ENCODE data around the gene AVPR2. TPM values are rescaled to one million over a fixed set of nuclear protein-coding genes. Genes with fewer than 3 reads are reported as not detected.

AVPR2 gene
- total RNA-seq, 2 donors from 2014 or later = not detected

DNA sequence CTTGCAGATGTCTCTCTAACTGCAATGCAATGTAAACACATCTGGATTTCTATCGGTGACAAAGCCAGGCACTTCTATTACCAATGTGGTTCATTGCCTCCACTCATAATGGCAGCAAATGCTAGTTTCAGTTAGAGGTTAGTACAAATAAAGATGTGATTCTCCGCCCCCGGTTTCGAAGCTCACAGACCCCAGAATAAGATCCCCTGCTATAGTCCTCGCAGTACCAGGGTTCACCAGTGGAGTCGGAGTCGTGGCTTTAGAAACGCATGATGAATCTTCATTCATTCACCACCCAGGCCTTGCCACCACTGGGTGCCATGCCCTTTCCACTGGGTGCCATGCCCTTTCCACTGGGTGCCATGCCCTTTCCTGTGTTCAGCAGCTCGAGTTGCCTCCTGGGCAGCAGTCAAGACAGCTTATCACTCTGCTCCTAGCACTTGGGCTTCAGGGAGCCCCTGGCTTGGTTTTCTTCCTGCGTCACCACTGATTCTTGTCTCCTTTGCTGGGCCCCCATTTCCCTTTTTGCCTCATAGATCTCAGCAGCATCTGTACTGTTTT, 33.8 kb downstream of the AVPR2 start:
- no peak for DNase-seq
- TF ChIP-seq, protein P1, sequence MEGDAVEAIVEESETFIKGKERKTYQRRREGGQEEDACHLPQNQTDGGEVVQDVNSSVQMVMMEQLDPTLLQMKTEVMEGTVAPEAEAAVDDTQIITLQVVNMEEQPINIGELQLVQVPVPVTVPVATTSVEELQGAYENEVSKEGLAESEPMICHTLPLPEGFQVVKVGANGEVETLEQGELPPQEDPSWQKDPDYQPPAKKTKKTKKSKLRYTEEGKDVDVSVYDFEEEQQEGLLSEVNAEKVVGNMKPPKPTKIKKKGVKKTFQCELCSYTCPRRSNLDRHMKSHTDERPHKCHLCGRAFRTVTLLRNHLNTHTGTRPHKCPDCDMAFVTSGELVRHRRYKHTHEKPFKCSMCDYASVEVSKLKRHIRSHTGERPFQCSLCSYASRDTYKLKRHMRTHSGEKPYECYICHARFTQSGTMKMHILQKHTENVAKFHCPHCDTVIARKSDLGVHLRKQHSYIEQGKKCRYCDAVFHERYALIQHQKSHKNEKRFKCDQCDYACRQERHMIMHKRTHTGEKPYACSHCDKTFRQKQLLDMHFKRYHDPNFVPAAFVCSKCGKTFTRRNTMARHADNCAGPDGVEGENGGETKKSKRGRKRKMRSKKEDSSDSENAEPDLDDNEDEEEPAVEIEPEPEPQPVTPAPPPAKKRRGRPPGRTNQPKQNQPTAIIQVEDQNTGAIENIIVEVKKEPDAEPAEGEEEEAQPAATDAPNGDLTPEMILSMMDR (conservative IDR thresholded peaks at IDR 0.05) = peak; percentile 21
- Histone ChIP-seq H3K4me1 (ENCODE audit: control insufficient read depth, insufficient read depth, low read length) (no peaks in the 10 kb centered on the region), H3K27ac (ENCODE audit: low read depth, low read length) (no peak overlapping the region), H3K9me3 (ENCODE audit: control insufficient read depth, low read length) (no peaks in the 10 kb centered on the region), H3K27me3 (ENCODE audit: control insufficient read depth, insufficient read depth, low read length, poor library complexity, severe bottlenecking) (no peaks in the 10 kb centered on the region), H3K4me3 (ENCODE audit: low read length) (no peak overlapping the region), H3K9ac (ENCODE audit: extremely low read depth, low read length, poor library complexity, severe bottlenecking) (no peak overlapping the region), H3K36me3 (ENCODE audit: control insufficient read depth, insufficient read depth, low read length) (no peaks in the 10 kb centered on the region)
- H3K9me3 Mint-ChIP-seq = peaks cover 56% of the 10 kb centered on the region
- H3K27me3 Mint-ChIP-seq (ENCODE audit: insufficient read depth) = peaks cover 1% of the 10 kb centered on the region
- peaks cover 4% of the 10 kb centered on the region for H3K36me3 Mint-ChIP-seq (ENCODE audit: low read depth)
- WGBS, 2 experiments (ENCODE audit: insufficient coverage in 1 of 2, insufficient read length in 1 of 2) = 90 to 100% methylated on average over 2 to 10 of the region's 10 CpGs
- peaks cover 5% of the 10 kb centered on the region for H3K4me1 Mint-ChIP-seq
- no peak overlapping the region for H3K4me3 Mint-ChIP-seq
- H3K27ac Mint-ChIP-seq = no peak overlapping the region

GRCh38 chrX:153939573-153939972, 35.1 kb downstream of the AVPR2 start:
- peaks cover 1% of the 10 kb centered on the region for H3K27me3 Mint-ChIP-seq (ENCODE audit: insufficient read depth)
- H3K4me3 Mint-ChIP-seq = no peak overlapping the region
- no peaks in the 10 kb centered on the region for H3K27me3 ChIP-seq (ENCODE audit: control insufficient read depth, insufficient read depth, low read length, poor library complexity, severe bottlenecking)
- 68% methylated on average over 6 of the region's 7 CpGs; no CpG with 5 or more reads in 1 of the 2 experiments for WGBS, 2 experiments (ENCODE audit: insufficient coverage in 1 of 2, insufficient read length in 1 of 2)
- no peaks in the 10 kb centered on the region for H3K9me3 ChIP-seq (ENCODE audit: control insufficient read depth, low read length)
- H3K9me3 Mint-ChIP-seq = peaks cover 55% of the 10 kb centered on the region
- no peak overlapping the region for H3K27ac Mint-ChIP-seq
- TF ChIP-seq, protein P1 (conservative IDR thresholded peaks at IDR 0.05) = no peak
- H3K4me3 ChIP-seq (ENCODE audit: low read length) = no peak overlapping the region
- DNase-seq = no peak
- peaks cover 4% of the 10 kb centered on the region for H3K36me3 Mint-ChIP-seq (ENCODE audit: low read depth)
- no peak overlapping the region for H3K27ac ChIP-seq (ENCODE audit: low read depth, low read length)
- no peaks in the 10 kb centered on the region for H3K4me1 ChIP-seq (ENCODE audit: control insufficient read depth, insufficient read depth, low read length)
- H3K4me1 Mint-ChIP-seq = no peaks in the 10 kb centered on the region
- no peaks in the 10 kb centered on the region for H3K36me3 ChIP-seq (ENCODE audit: control insufficient read depth, insufficient read depth, low read length)
- no peak overlapping the region for H3K9ac ChIP-seq (ENCODE audit: extremely low read depth, low read length, poor library complexity, severe bottlenecking)

DNA sequence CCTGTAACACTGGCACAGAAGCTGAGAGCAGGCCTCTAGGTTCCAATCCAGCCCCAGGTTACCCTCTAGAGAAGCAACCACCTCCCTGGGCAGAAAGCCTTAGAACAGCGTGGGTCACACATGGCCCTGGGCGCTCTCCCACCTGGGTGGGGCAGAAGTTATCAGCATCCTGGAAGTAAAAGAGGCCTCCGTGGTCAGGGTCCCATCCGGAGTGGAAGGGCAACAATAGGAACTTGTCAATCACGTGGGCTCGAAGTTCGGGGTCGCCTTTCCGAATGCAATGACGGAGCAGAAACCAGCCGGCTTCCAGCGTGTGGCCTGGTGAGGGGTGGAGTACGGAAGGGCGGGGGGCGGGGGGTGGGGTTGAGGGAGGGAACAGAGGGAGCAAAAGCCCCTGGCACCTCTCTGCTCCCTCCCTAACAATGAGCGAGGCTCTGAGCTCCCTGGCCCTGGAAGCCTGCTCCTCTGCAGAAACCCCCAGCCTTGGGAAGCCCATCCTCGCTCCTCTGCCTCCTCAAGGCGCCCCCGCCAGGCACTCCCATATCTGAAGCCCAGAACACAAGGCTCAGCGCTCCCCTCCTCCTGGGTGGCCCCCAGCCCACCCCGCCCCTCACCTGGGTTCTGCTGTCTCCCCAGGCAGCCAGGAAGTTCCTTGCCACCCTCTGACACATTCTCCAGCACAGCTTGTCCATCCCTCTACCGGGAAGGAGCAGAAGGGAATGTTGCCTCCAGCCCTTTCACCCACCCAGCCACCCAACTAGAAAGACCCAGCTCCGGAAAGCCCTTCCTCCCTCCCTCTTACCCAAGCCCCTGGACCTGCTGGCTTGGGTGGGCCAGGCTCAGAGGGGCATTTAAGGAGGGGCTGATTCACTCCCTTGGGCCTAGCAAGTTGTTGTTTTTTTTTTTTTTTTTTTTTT, 37.1 kb downstream of the AVPR2 start:
- TF ChIP-seq, protein P1 (conservative IDR thresholded peaks at IDR 0.05) = no peak
- H3K9me3 ChIP-seq (ENCODE audit: control insufficient read depth, low read length) = no peaks in the 10 kb centered on the region
- H3K36me3 ChIP-seq (ENCODE audit: control insufficient read depth, insufficient read depth, low read length) = no peaks in the 10 kb centered on the region
- H3K9ac ChIP-seq (ENCODE audit: extremely low read depth, low read length, poor library complexity, severe bottlenecking) = no peak overlapping the region
- Mint-ChIP-seq H3K36me3 (ENCODE audit: low read depth) (peaks cover 3% of the 10 kb centered on the region), H3K4me1 (no peaks in the 10 kb centered on the region), H3K9me3 (peaks cover 44% of the 10 kb centered on the region), H3K4me3 (no peak overlapping the region), H3K27ac (peak overlapping the region; percentile 44), H3K27me3 (ENCODE audit: insufficient read depth) (peaks cover under 1% of the 10 kb centered on the region)
- no peak overlapping the region for H3K4me3 ChIP-seq (ENCODE audit: low read length)
- no peaks in the 10 kb centered on the region for H3K4me1 ChIP-seq (ENCODE audit: control insufficient read depth, insufficient read depth, low read length)
- WGBS, 2 experiments (ENCODE audit: insufficient coverage in 1 of 2, insufficient read length in 1 of 2) = 54% methylated on average over 16 of the region's 23 CpGs; no CpG with 5 or more reads in 1 of the 2 experiments
- no peaks in the 10 kb centered on the region for H3K27me3 ChIP-seq (ENCODE audit: control insufficient read depth, insufficient read depth, low read length, poor library complexity, severe bottlenecking)
- H3K27ac ChIP-seq (ENCODE audit: low read depth, low read length) = no peak overlapping the region
- no peak for DNase-seq

Measured in endodermal cell (in vitro differentiated cells).